22Rv1 (cell line): ENCODE measurements around the gene DKK3.

Source experiments
- CTCF ChIP-seq: fragments of 450-650 bp; IDR thresholded peaks from 2 replicates; pipeline ENCODE4 v1.5.1; 2017; ENCODE audit warnings: mild to moderate bottlenecking
- ZFX ChIP-seq: fragments of 450-650 bp; IDR thresholded peaks from 2 replicates; pipeline ENCODE4 v1.6.1; 2017; ENCODE audit warnings: antibody characterized with exemption, borderline replicate concordance

GRCh38 chr11:11968511-11969280 is 39.7 kb downstream of the DKK3 start:
- TF ChIP-seq CTCF (no peak), ZFX (no peak)
